Erythroblast (primary cell): ENCODE results near the gene UQCRQ.

Source experiments
- GATA1 ChIP-seq: IDR thresholded peaks from 2 replicates; pipeline ENCODE4 v1.6.1; 2011; ENCODE audit warnings: low read depth, mild to moderate bottlenecking, control low read depth, low read length, moderate library complexity
- POLR2A ChIP-seq: IDR thresholded peaks from 2 replicates; pipeline ENCODE4 v1.6.1; 2011; ENCODE audit warnings: mild to moderate bottlenecking, low read length

DNA sequence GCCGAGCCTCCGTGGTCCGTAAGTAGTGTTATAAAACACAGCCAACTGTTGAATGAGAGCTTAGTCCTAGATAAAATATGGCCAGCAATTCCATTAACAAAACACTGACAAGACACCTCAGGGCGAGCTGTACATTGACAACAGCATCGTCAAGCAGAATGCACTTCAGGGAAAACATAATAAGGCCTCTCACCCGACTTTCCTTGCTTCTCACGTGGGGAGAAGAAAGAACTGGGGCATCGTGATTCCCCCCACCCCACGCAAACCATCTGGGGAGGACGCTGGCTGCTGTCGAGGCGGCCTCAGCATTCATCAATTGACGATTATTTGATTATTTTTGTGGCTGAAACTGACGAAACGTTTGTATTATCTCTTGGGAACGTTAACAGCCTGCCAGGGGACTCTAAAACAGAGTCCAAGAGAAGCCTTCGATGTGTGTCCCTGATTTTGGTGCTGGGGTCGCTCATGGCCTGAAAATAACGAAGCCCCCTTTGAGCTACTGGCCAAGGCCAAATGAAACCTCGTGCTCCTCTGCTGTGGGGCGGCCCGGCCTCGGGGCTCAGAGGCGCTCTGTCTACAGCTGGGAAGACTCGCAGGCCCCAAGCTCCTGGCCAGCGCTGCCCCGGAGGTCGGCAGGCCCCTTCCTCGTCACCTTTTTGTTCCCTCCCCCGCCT is 637 bp upstream of the UQCRQ start:
- TF ChIP-seq POLR2A = no peak
- no peak for TF ChIP-seq GATA1
